Naive thymus-derived CD4-positive, alpha-beta T cell (primary cell): Measurements from ENCODE around the gene ERFL. TPM values are rescaled to one million over a fixed set of nuclear protein-coding genes. Genes with fewer than 3 reads are reported as not detected.

ENCODE experiments used
- ATAC-seq: fragments of 150-1000 bp; cut with Tn5 transposase; 2 replicates; pipeline ENCODE4 v1.10.0; 2021; ENCODE audit warnings: mild to moderate bottlenecking, moderate library complexity
- CTCF ChIA-PET: fragments of 350-600 bp; sonication (Branson Sonifier 250); formaldehyde crosslinking; loops from one replicate; lab custom pipeline; 2021; ENCODE audit warnings: antibody characterized with exemption; lab: Charles Lee
- POLR2A ChIA-PET: fragments of 350-600 bp; sonication (Branson Sonifier 250); formaldehyde crosslinking; loops from one replicate; lab custom pipeline; 2021; ENCODE audit warnings: antibody characterized with exemption, inconsistent platforms; lab: Charles Lee
- DNase-seq, 9 donors: peaks; one replicate each; pipeline versions ENCODE4 v3.0.0 to v3.0.0-alpha.2; 2020 to 2022; ENCODE audit warnings: mixed read lengths in 1 of 9
- H3K27ac ChIP-seq: one replicate; pipeline ENCODE4 v1.7.0; 2013; ENCODE audit warnings: mild to moderate bottlenecking, low read depth, low read length, moderate library complexity
- H3K27me3 ChIP-seq, 2 donors: one replicate each; pipeline ENCODE4 v1.7.0; 2013; ENCODE audit warnings: low read length in 2 of 2, mild to moderate bottlenecking in 2 of 2, moderate library complexity in 2 of 2; ENCODE audit not compliant: control insufficient read depth in 2 of 2, insufficient read depth in 2 of 2
- H3K36me3 ChIP-seq, 3 experiments: 1 replicate in 2 of 3; 2 replicates in 1 of 3; pipeline ENCODE4 v1.7.0; 2013; ENCODE audit warnings: low read length in 3 of 3, mild to moderate bottlenecking in 3 of 3, moderate library complexity in 1 of 3; ENCODE audit not compliant: insufficient read depth in 3 of 3, control insufficient read depth in 2 of 3
- H3K4me1 ChIP-seq, 2 donors: one replicate each; pipeline ENCODE4 v1.7.0; 2013; ENCODE audit warnings: low read length in 2 of 2, mild to moderate bottlenecking in 2 of 2, moderate library complexity in 1 of 2; ENCODE audit not compliant: control insufficient read depth in 2 of 2, insufficient read depth in 2 of 2
- H3K4me3 ChIP-seq: 2 replicates; pipeline ENCODE4 v1.7.0; 2013; ENCODE audit warnings: mild to moderate bottlenecking, low read length
- H3K9me3 ChIP-seq, 3 experiments: 1 replicate in 2 of 3; 2 replicates in 1 of 3; pipeline ENCODE4 v1.7.0; 2013; ENCODE audit warnings: low read length in 3 of 3; ENCODE audit not compliant: control insufficient read depth in 2 of 3
- H3K27ac Mint-ChIP-seq, 9 donors: one replicate each; pipeline ENCODE4 v1.8.0; 2020 to 2022; ENCODE audit warnings: mixed read lengths in 9 of 9, mild to moderate bottlenecking in 8 of 9, moderate library complexity in 5 of 9, inconsistent platforms in 2 of 9
- H3K27me3 Mint-ChIP-seq, 5 donors: one replicate each; pipeline ENCODE4 v1.8.0; 2021 to 2022; ENCODE audit warnings: mixed read lengths in 5 of 5, mild to moderate bottlenecking in 1 of 5
- H3K36me3 Mint-ChIP-seq, 5 donors: one replicate each; pipeline ENCODE4 v1.8.0; 2020 to 2022; ENCODE audit warnings: mixed read lengths in 5 of 5, mild to moderate bottlenecking in 3 of 5, inconsistent platforms in 1 of 5
- H3K4me1 Mint-ChIP-seq, 7 donors: one replicate each; pipeline ENCODE4 v1.8.0; 2020 to 2022; ENCODE audit warnings: mixed read lengths in 7 of 7, mild to moderate bottlenecking in 3 of 7, inconsistent platforms in 1 of 7
- H3K4me3 Mint-ChIP-seq, 10 donors: one replicate each; pipeline ENCODE4 v1.8.0; 2020 to 2022; ENCODE audit warnings: mild to moderate bottlenecking in 10 of 10, mixed read lengths in 10 of 10, moderate library complexity in 6 of 10, inconsistent platforms in 2 of 10
- H3K9me3 Mint-ChIP-seq, 11 donors: one replicate each; pipeline ENCODE4 v1.8.0; 2020 to 2022; ENCODE audit warnings: mixed read lengths in 11 of 11, mild to moderate bottlenecking in 4 of 11, inconsistent platforms in 1 of 11, moderate library complexity in 1 of 11
- intact Hi-C, 2 donors: fragments of 100-400 bp; cut with micrococcal nuclease; formaldehyde crosslinking; loops; one replicate each; pipeline ENCODE4 v1.15.1; 2023
- polyA plus RNA-seq, 2 donors: library from polyadenylated mRNA; unstranded; fragments of 300-500 nt; fragmentation: Illumina TruSeq; gene quantifications; one replicate each; pipeline ENCODE4 v1.2.3, GENCODE V29; 2021
- total RNA-seq, 6 experiments: library from RNA in 5 of 6; stranded (reverse) in 5 of 6; gene quantifications; 1 replicate in 5 of 6; 2 replicates in 1 of 6; pipeline ENCODE4 v1.2.3 and lab custom pipeline; 2021 to 2026

ERFL gene
- total and polyA plus RNA-seq, 7 experiments from 2014 or later: 3.0 to 15.0 (median 8.0) TPM; not detected in 2

- ATAC-seq (no peak), DNase-seq (no peak)
- Mint-ChIP-seq H3K4me1 (peaks cover 15 to 43% (median 31%) of the 10 kb centered on the region in 7 donors), H3K36me3 (peaks cover 0 to 21% (median 0%) of the 10 kb centered on the region in 5 donors), H3K27me3 (peaks cover 0 to 28% (median 0%) of the 10 kb centered on the region in 5 donors), H3K4me3 (peak overlapping the region in 7 of 10 donors; percentile 43 to 71 (median 51)), H3K9me3 (peaks cover 0 to 5% (median 0%) of the 10 kb centered on the region in 11 donors), H3K27ac (peak overlapping the region in 5 of 9 donors; percentile 35 to 67 (median 52))
- POLR2A ChIA-PET: no interaction called here
- Histone ChIP-seq H3K36me3 (peaks cover 0 to 5% (median 0%) of the 10 kb centered on the region in 3 experiments), H3K4me3 (no peak overlapping the region), H3K27me3 (peaks cover 0 to 23% of the 10 kb centered on the region in 2 donors), H3K4me1 (peaks cover 20 to 53% of the 10 kb centered on the region in 2 donors), H3K9me3 (no peaks in the 10 kb centered on the region), H3K27ac (no peak overlapping the region)
- intact Hi-C loops: loop anchor here in 1 of 2 donors (2.0 kb wide), 2 partner anchors 13 to 37 kb away; no protein-coding TSS in a partner anchor
- CTCF ChIA-PET: no interaction called here
Measured at GRCh38 chr19:41913538-41914423, 14.5 kb downstream of the ERFL start.

DNA sequence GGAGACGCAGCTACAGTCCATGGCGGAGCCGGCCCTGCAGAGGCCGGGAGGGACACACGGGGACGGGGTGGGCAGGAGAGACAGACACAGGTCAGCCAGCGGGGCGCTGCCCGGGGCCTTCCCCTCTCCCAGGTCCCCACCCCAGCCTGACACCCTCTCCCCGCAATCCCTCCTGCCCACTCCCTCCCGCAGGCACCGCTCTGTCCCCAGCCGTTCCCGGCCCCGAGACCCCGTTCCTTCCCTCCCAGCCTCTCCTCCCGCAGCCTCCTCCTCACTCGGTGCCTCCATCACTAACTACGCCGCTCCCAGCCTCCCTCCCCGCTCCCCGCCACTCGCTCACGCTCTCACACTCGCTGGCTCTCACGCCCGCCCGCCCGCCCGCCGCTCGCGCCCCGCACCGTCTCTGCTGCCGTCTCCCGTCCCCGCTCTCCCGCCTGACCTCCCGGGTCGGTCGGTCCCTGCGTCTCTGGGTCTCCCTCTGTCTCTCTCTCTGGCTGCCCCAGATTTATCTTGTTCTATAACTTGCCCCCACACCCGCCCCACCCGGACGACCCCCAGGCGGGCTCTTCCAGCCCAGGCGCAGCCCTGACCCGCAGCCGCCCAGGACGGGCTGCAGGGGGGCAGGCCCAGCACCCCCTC is 15.2 kb downstream of the ERFL start:
- H3K4me1 Mint-ChIP-seq: peaks cover 15 to 43% (median 31%) of the 10 kb centered on the region in 7 donors

DNA sequence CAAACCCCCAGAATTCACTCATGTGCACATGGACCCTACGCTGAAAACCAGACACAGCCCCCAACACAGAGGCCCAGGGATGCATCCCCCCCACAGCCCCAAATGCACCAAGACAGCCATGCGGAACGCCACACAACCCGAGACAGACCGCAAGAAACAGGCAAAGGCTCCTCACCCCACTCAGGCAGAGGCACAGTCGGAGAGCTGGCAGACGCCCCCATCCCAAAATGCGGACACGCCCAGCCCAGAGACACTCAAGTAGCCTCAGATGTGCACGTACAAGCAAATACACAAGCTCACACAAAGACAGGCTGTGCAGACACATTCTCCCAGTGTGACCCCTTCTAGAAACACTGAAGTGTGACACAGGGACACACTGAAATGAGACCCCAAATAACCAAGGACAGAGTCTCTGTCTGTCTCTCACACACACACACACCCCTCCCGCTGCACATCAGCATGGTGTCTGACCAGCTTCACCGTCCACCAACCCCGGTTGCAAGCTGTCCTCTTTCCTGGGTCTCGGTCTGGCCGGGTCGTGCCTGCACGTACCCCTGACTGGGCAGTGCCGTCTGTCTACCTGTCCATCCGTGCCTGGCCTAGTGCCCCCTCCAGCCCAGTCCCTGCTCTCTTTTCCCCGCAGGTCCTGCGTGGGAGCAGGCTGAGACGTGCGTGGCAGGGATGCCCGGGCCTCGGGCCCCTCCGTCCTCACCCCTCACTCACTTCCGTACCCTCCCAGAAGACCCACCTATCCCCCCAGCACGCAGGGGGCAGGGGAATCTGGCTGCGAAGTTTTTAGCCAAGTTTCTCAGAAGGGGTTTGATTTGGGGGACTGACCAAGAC is 16.1 kb downstream of the ERFL start:
- ChIA-PET POLR2A (interaction anchor here (0.7 to 15.6 kb wide), 20 partner anchors 8 to 52 kb away, joined by 3 to 348 read pairs (median 4); partner anchors contain the start of genes ARHGEF1 and RPS19), CTCF (interaction anchor here (1.3 kb wide), 1 partner anchor 39 kb away, joined by 4 read pairs; no protein-coding TSS in a partner anchor)
- Mint-ChIP-seq H3K4me1 (peaks cover 15 to 45% (median 32%) of the 10 kb centered on the region in 7 donors), H3K36me3 (peaks cover 0 to 27% (median 0%) of the 10 kb centered on the region in 5 donors), H3K9me3 (peaks cover 0 to 5% (median 0%) of the 10 kb centered on the region in 11 donors), H3K27ac (peak overlapping the region; percentile 62 to 87 (median 78)), H3K27me3 (peaks cover 0 to 28% (median 0%) of the 10 kb centered on the region in 5 donors), H3K4me3 (peak overlapping the region in 8 of 10 donors; percentile 4 to 72 (median 42))
- peak in 4 of 9 donors; percentile 34 to 49 (median 38) for DNase-seq
- no peak overlapping the region for H3K4me3 ChIP-seq
- H3K27ac ChIP-seq: no peak overlapping the region
- no peak for ATAC-seq
- peaks cover 0 to 17% (median 0%) of the 10 kb centered on the region in 3 experiments for H3K36me3 ChIP-seq
- intact Hi-C loops: loop anchor here (1.0 to 2.0 kb wide), 3 partner anchors 15 to 39 kb away; no protein-coding TSS in a partner anchor
- H3K4me1 ChIP-seq: peaks cover 20 to 53% of the 10 kb centered on the region in 2 donors
- H3K9me3 ChIP-seq: no peaks in the 10 kb centered on the region
- peaks cover 0 to 23% of the 10 kb centered on the region in 2 donors for H3K27me3 ChIP-seq

More for the DNA sequence above, 15.2 kb downstream of the ERFL start:
- ATAC-seq: peak; percentile 32
- H3K4me3 Mint-ChIP-seq: peak overlapping the region in 6 of 10 donors; percentile 37 to 71 (median 51)
- no peaks in the 10 kb centered on the region for H3K9me3 ChIP-seq
- intact Hi-C loops: loop anchor here in 1 of 2 donors (2.0 kb wide), 1 partner anchor 14 kb away; no protein-coding TSS in a partner anchor
- H3K27me3 Mint-ChIP-seq: peaks cover 0 to 28% (median 0%) of the 10 kb centered on the region in 5 donors
- no peak overlapping the region for H3K4me3 ChIP-seq
- POLR2A ChIA-PET: interaction anchor here (1.0 to 15.6 kb wide), 6 partner anchors 9 to 53 kb away, joined by 3 to 348 read pairs (median 9); partner anchors contain the start of genes ARHGEF1 and RPS19
- DNase-seq: peak in 3 of 9 donors; percentile 39 to 46 (median 45)
- H3K9me3 Mint-ChIP-seq: peaks cover 0 to 5% (median 0%) of the 10 kb centered on the region in 11 donors
- peaks cover 0 to 23% of the 10 kb centered on the region in 2 donors for H3K27me3 ChIP-seq
- CTCF ChIA-PET: no interaction called here
- H3K4me1 ChIP-seq: peaks cover 20 to 53% of the 10 kb centered on the region in 2 donors
- H3K36me3 Mint-ChIP-seq: peaks cover 0 to 23% (median 0%) of the 10 kb centered on the region in 5 donors
- H3K27ac Mint-ChIP-seq: peak overlapping the region in 4 of 9 donors; percentile 35 to 87 (median 78)
- no peak overlapping the region for H3K27ac ChIP-seq
- H3K36me3 ChIP-seq: peaks cover 0 to 11% (median 0%) of the 10 kb centered on the region in 3 experiments

GRCh38 chr19:41910992-41911888 is 17.0 kb downstream of the ERFL start:
- ATAC-seq: peak; percentile 31
- Mint-ChIP-seq H3K9me3 (peaks cover 0 to 5% (median 0%) of the 10 kb centered on the region in 11 donors), H3K36me3 (peaks cover 0 to 31% (median 4%) of the 10 kb centered on the region in 5 donors), H3K4me3 (peak overlapping the region in 8 of 10 donors; percentile 4 to 72 (median 42)), H3K4me1 (peaks cover 22 to 50% (median 37%) of the 10 kb centered on the region in 7 donors), H3K27me3 (peaks cover 0 to 28% (median 0%) of the 10 kb centered on the region in 5 donors), H3K27ac (peak overlapping the region; percentile 62 to 87 (median 78))
- DNase-seq: peak in 1 of 9 donors; percentile 32
- peaks cover 18 to 45% of the 10 kb centered on the region in 2 donors for H3K4me1 ChIP-seq
- H3K9me3 ChIP-seq: no peaks in the 10 kb centered on the region
- POLR2A ChIA-PET: interaction anchor here (0.7 to 15.6 kb wide), 19 partner anchors 8 to 51 kb away, joined by 3 to 348 read pairs (median 4); partner anchors contain the start of genes ARHGEF1 and RPS19
- intact Hi-C loops: loop anchor here in 1 of 2 donors (1.0 to 2.0 kb wide), 2 partner anchors 24 to 38 kb away; no protein-coding TSS in a partner anchor
- CTCF ChIA-PET: interaction anchor here (0.5 to 1.3 kb wide), 6 partner anchors 10 to 38 kb away, joined by 3 to 4 read pairs (median 3); no protein-coding TSS in a partner anchor
- H3K27me3 ChIP-seq: peaks cover 0 to 18% of the 10 kb centered on the region in 2 donors
- no peak overlapping the region for H3K27ac ChIP-seq
- peaks cover 5 to 25% (median 7%) of the 10 kb centered on the region in 3 experiments for H3K36me3 ChIP-seq
- no peak overlapping the region for H3K4me3 ChIP-seq
